ENCODE data around the gene SHLD1.
"Not testable (repeated sequence)": the region's sequence is repeated elsewhere in the genome, so short reads cannot be mapped to it uniquely, and the experiment has no call there.

The SHLD1 gene

GRCh38 chr20:5749512-5749951 is 669 bp upstream of the SHLD1 start:
- not testable (repeated sequence) for H3K36me3 ChIP-seq (ENCODE audit: control insufficient read depth, insufficient read depth, low read length); H3K4me1 ChIP-seq (ENCODE audit: control insufficient read depth, insufficient read depth, low read length, poor library complexity, severe bottlenecking); H3K9me3 ChIP-seq (ENCODE audit: control insufficient read depth, low read length); DNase-seq; H3K4me3 ChIP-seq (ENCODE audit: insufficient read depth, low read depth, low read length, poor library complexity, severe bottlenecking); H3K27ac ChIP-seq (ENCODE audit: insufficient read depth, low read length, poor library complexity, severe bottlenecking); H3K27me3 ChIP-seq (replicated peaks; ENCODE audit: control insufficient read depth, insufficient read depth, low read length, poor library complexity, severe bottlenecking)

DNA sequence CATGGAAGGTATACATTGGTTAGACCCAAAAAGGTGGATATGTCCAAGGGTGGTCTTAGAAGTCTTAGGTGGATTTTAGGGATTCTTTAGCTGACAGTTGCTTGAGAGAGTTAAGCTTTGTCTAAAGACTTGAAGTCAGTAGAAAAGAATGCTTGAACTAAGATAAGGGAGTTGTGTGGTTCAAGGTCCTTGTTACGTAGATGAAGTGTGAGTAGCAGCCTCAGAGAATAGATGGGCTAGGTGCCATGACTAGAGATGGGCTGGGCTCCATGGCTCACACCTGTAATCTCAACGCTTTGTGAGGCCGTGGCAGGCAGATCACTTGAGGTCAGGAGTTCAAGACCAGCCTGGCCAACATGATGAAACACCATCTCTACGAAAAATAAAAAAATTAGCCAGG is 1.7 kb downstream of the SHLD1 start:
- H3K4me3 ChIP-seq (ENCODE audit: insufficient read depth, low read depth, low read length, poor library complexity, severe bottlenecking) = no peak overlapping the region
- no peaks in the 10 kb centered on the region for H3K9me3 ChIP-seq (ENCODE audit: control insufficient read depth, low read length)
- H3K27me3 ChIP-seq (replicated peaks; ENCODE audit: control insufficient read depth, insufficient read depth, low read length, poor library complexity, severe bottlenecking) = no peaks in the 10 kb centered on the region
- no peak overlapping the region for H3K27ac ChIP-seq (ENCODE audit: insufficient read depth, low read length, poor library complexity, severe bottlenecking)
- no peaks in the 10 kb centered on the region for H3K36me3 ChIP-seq (ENCODE audit: control insufficient read depth, insufficient read depth, low read length)
- no peak for DNase-seq
- peaks cover 9% of the 10 kb centered on the region for H3K4me1 ChIP-seq (ENCODE audit: control insufficient read depth, insufficient read depth, low read length, poor library complexity, severe bottlenecking)

GRCh38 chr20:5753814-5754213 is 3.6 kb downstream of the SHLD1 start:
- H3K4me1 ChIP-seq (ENCODE audit: control insufficient read depth, insufficient read depth, low read length, poor library complexity, severe bottlenecking) = peaks cover 9% of the 10 kb centered on the region

DNA sequence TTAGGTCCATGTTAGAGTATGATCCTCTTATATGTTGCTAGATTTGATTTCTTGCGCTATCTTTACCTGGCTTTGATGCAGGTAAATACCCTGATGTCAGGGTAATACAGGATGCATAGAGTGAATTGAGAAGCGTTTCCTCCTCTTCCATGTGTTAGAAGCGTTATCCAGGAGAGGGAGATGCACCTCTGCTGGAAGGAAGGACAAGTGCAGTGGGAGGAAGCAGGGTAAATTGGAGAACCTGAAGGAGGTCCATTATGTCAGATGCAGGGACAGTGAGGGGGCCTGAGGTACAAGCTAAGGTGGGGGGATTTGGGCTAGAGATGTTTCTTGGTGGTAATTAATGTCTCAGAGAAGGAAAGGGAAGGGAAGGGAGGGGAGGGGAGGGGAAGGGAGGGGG is 7.7 kb downstream of the SHLD1 start:
- Histone ChIP-seq H3K9me3 (ENCODE audit: control insufficient read depth, low read length) (no peaks in the 10 kb centered on the region), H3K27ac (ENCODE audit: insufficient read depth, low read length, poor library complexity, severe bottlenecking) (no peak overlapping the region), H3K36me3 (ENCODE audit: control insufficient read depth, insufficient read depth, low read length) (peaks cover 7% of the 10 kb centered on the region), H3K4me3 (ENCODE audit: insufficient read depth, low read depth, low read length, poor library complexity, severe bottlenecking) (no peak overlapping the region), H3K27me3 (replicated peaks; ENCODE audit: control insufficient read depth, insufficient read depth, low read length, poor library complexity, severe bottlenecking) (no peaks in the 10 kb centered on the region), H3K4me1 (ENCODE audit: control insufficient read depth, insufficient read depth, low read length, poor library complexity, severe bottlenecking) (no peaks in the 10 kb centered on the region)
- no peak for DNase-seq

More at GRCh38 chr20:5753814-5754213, 3.6 kb downstream of the SHLD1 start:
- Histone ChIP-seq H3K4me3 (ENCODE audit: insufficient read depth, low read depth, low read length, poor library complexity, severe bottlenecking) (no peak overlapping the region), H3K27me3 (replicated peaks; ENCODE audit: control insufficient read depth, insufficient read depth, low read length, poor library complexity, severe bottlenecking) (no peaks in the 10 kb centered on the region), H3K9me3 (ENCODE audit: control insufficient read depth, low read length) (no peaks in the 10 kb centered on the region), H3K27ac (ENCODE audit: insufficient read depth, low read length, poor library complexity, severe bottlenecking) (no peak overlapping the region), H3K36me3 (ENCODE audit: control insufficient read depth, insufficient read depth, low read length) (peaks cover 4% of the 10 kb centered on the region)
- no peak for DNase-seq

DNA sequence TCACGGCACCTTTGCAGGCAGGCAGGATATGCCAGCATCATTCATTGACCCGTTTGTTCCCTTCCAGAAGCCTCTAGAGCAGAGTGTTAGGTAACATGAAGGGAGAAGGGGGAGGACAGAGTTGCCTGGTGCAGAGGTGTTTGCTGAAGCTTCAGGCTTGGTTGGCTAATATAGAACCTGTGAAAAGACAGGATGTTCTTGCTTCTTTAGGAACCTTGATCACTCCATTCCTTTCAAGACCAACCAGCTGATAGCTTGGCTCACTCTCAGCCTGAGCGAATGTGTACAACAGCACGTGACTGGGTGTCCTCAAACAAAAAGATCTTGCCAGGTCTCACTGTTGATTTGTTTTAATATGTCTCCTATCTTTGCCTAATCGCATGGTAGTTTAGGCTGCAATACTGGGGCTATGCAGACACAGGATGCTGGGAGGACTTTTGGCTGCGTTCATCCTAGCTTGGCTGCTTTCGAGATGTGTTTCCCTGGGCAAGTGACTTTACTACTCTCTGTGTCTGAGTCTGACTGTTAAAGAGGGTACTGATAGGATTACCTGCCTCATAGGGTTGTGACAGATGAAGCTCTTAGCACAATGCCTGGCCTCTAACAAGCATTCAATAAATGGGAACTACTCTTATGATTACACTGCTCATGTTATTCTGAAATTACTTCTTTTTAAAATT is 16.0 kb downstream of the SHLD1 start:
- no peaks in the 10 kb centered on the region for H3K27me3 ChIP-seq (replicated peaks; ENCODE audit: control insufficient read depth, insufficient read depth, low read length, poor library complexity, severe bottlenecking)
- peaks cover 3% of the 10 kb centered on the region for H3K36me3 ChIP-seq (ENCODE audit: control insufficient read depth, insufficient read depth, low read length)
- no peaks in the 10 kb centered on the region for H3K4me1 ChIP-seq (ENCODE audit: control insufficient read depth, insufficient read depth, low read length, poor library complexity, severe bottlenecking)
- no peak overlapping the region for H3K27ac ChIP-seq (ENCODE audit: insufficient read depth, low read length, poor library complexity, severe bottlenecking)
- no peaks in the 10 kb centered on the region for H3K9me3 ChIP-seq (ENCODE audit: control insufficient read depth, low read length)
- no peak for DNase-seq
- H3K4me3 ChIP-seq (ENCODE audit: insufficient read depth, low read depth, low read length, poor library complexity, severe bottlenecking) = no peak overlapping the region

GRCh38 chr20:5767493-5768098 is 17.4 kb downstream of the SHLD1 start:
- no peak overlapping the region for H3K4me3 ChIP-seq (ENCODE audit: insufficient read depth, low read depth, low read length, poor library complexity, severe bottlenecking)
- no peak overlapping the region for H3K27ac ChIP-seq (ENCODE audit: insufficient read depth, low read length, poor library complexity, severe bottlenecking)
- no peaks in the 10 kb centered on the region for H3K27me3 ChIP-seq (replicated peaks; ENCODE audit: control insufficient read depth, insufficient read depth, low read length, poor library complexity, severe bottlenecking)
- H3K36me3 ChIP-seq (ENCODE audit: control insufficient read depth, insufficient read depth, low read length) = no peaks in the 10 kb centered on the region
- no peak for DNase-seq
- no peaks in the 10 kb centered on the region for H3K4me1 ChIP-seq (ENCODE audit: control insufficient read depth, insufficient read depth, low read length, poor library complexity, severe bottlenecking)
- no peaks in the 10 kb centered on the region for H3K9me3 ChIP-seq (ENCODE audit: control insufficient read depth, low read length)

DNA sequence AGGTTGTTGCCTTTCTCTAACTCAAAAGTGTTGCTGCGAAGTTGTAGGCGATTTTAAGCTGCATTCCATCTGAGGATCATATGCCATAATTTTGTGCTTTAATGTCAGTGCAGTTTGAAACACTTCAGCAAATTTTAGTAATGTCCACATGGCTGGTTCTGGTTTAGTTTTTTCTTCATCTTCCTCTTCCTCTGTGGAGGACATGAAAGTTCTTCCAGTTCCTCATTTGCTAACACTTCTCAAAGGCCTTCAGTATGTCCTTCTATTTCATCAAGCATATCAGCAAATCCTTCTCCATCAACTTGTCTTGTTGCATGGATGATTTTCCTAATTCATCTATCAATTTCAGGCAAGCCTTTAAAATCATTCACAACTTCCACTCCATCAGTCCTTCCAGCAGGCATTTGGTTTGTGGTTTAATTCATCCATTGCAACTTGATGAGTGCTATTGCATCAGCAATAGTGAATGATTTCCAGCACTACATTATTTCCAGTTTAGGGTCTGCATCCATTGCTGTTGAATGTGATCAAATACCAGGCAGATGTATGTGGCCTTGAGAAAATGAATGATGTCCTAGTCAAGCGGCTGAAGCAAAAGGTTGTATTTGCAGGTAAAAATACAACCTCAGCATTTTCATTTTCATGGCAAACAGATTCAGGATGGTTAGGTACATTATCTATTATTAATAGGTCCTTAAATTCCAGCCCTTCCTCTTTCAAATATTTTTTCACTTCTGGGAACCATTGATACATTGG is 20.2 kb downstream of the SHLD1 start:
- no peaks in the 10 kb centered on the region for H3K27me3 ChIP-seq (replicated peaks; ENCODE audit: control insufficient read depth, insufficient read depth, low read length, poor library complexity, severe bottlenecking)
- H3K9me3 ChIP-seq (ENCODE audit: control insufficient read depth, low read length) = no peaks in the 10 kb centered on the region
- no peak overlapping the region for H3K4me3 ChIP-seq (ENCODE audit: insufficient read depth, low read depth, low read length, poor library complexity, severe bottlenecking)
- DNase-seq = no peak
- no peak overlapping the region for H3K27ac ChIP-seq (ENCODE audit: insufficient read depth, low read length, poor library complexity, severe bottlenecking)
- no peaks in the 10 kb centered on the region for H3K4me1 ChIP-seq (ENCODE audit: control insufficient read depth, insufficient read depth, low read length, poor library complexity, severe bottlenecking)
- peaks cover 14% of the 10 kb centered on the region for H3K36me3 ChIP-seq (ENCODE audit: control insufficient read depth, insufficient read depth, low read length)

DNA sequence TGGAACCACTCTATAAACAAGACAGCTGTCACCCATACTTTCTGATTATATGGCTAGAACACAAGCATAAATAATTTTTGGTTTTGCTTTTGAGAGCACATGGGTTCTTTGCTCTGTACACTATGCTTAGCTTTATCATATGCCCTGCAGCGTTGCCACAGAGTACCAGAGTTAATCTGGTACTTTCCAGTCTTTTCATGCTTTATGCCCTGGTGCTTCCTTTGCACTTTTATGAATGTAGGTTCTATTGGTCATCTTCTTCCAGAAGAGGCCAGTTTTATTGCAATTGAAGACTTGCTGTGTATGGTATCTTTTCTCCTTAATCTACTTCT is 20.8 kb downstream of the SHLD1 start:
- no peak overlapping the region for H3K27ac ChIP-seq (ENCODE audit: insufficient read depth, low read length, poor library complexity, severe bottlenecking)
- H3K4me3 ChIP-seq (ENCODE audit: insufficient read depth, low read depth, low read length, poor library complexity, severe bottlenecking) = no peak overlapping the region
- no peak for DNase-seq
- no peaks in the 10 kb centered on the region for H3K4me1 ChIP-seq (ENCODE audit: control insufficient read depth, insufficient read depth, low read length, poor library complexity, severe bottlenecking)
- no peaks in the 10 kb centered on the region for H3K9me3 ChIP-seq (ENCODE audit: control insufficient read depth, low read length)
- no peaks in the 10 kb centered on the region for H3K27me3 ChIP-seq (replicated peaks; ENCODE audit: control insufficient read depth, insufficient read depth, low read length, poor library complexity, severe bottlenecking)
- H3K36me3 ChIP-seq (ENCODE audit: control insufficient read depth, insufficient read depth, low read length) = peaks cover 14% of the 10 kb centered on the region

DNA sequence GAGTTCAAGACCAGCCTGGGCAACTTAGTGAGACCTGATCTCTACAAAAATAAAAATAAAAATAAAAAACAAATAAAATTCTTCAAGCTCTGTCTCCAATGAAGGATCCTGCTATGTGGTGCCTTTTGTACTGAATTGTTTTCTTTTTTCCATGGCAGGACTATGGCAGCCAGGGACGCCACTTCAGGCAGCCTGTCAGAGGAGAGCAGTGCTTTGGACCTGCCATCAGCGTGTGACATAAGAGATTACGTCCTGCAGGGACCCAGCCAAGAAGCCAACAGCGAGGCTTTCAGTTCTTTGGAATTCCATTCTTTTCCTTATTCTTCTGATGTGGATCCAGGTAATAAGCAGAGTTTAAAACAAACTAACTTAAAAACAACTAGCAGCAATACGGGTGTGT is 22.5 kb downstream of the SHLD1 start:
- no peaks in the 10 kb centered on the region for H3K27me3 ChIP-seq (replicated peaks; ENCODE audit: control insufficient read depth, insufficient read depth, low read length, poor library complexity, severe bottlenecking)
- no peak for DNase-seq
- no peaks in the 10 kb centered on the region for H3K4me1 ChIP-seq (ENCODE audit: control insufficient read depth, insufficient read depth, low read length, poor library complexity, severe bottlenecking)
- H3K4me3 ChIP-seq (ENCODE audit: insufficient read depth, low read depth, low read length, poor library complexity, severe bottlenecking) = no peak overlapping the region
- no peaks in the 10 kb centered on the region for H3K9me3 ChIP-seq (ENCODE audit: control insufficient read depth, low read length)
- H3K36me3 ChIP-seq (ENCODE audit: control insufficient read depth, insufficient read depth, low read length) = peaks cover 18% of the 10 kb centered on the region
- no peak overlapping the region for H3K27ac ChIP-seq (ENCODE audit: insufficient read depth, low read length, poor library complexity, severe bottlenecking)

DNA sequence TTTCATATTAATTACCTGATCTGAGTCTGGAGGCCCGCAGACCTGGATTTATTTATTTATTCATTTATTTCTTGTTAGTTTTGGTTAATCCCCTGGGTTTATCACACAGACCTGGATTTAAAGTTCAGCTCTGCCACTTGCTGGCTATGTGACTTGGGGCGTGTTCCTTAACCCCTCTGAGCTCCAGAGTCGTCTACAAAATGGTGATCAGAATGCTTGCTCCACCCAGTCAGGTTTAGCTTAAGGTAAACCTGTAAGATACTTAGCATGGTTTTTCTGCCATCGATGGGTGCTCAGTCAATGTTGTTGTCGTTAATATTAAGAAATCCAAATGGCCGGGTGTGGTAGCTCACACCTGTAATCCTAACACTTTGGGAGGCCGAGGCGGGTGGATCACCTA is 23.4 kb downstream of the SHLD1 start:
- peaks cover 18% of the 10 kb centered on the region for H3K36me3 ChIP-seq (ENCODE audit: control insufficient read depth, insufficient read depth, low read length)
- no peaks in the 10 kb centered on the region for H3K27me3 ChIP-seq (replicated peaks; ENCODE audit: control insufficient read depth, insufficient read depth, low read length, poor library complexity, severe bottlenecking)
- no peak overlapping the region for H3K4me3 ChIP-seq (ENCODE audit: insufficient read depth, low read depth, low read length, poor library complexity, severe bottlenecking)
- DNase-seq = no peak
- H3K4me1 ChIP-seq (ENCODE audit: control insufficient read depth, insufficient read depth, low read length, poor library complexity, severe bottlenecking) = no peaks in the 10 kb centered on the region
- no peak overlapping the region for H3K27ac ChIP-seq (ENCODE audit: insufficient read depth, low read length, poor library complexity, severe bottlenecking)
- H3K9me3 ChIP-seq (ENCODE audit: control insufficient read depth, low read length) = no peaks in the 10 kb centered on the region
